Measurements from ENCODE around the gene SESTD1. TPM values are rescaled to one million over a fixed set of nuclear protein-coding genes. Genes with fewer than 3 reads are reported as not detected.

SESTD1 gene
- total RNA-seq, 6 donors from 2014 or later: 38.0 to 108 (median 92.4) TPM

GRCh38 chr2:179270689-179271088 lies 6.1 kb upstream of the SESTD1 start:
- TF ChIP-seq POLR2A (IDR thresholded peaks at IDR 0.05) (no peak), CTCF (IDR thresholded peaks at IDR 0.05) (no peak), POLR2AphosphoS5 (IDR thresholded peaks at IDR 0.05) (no peak), EP300 (IDR thresholded peaks at IDR 0.05) (no peak)
- no peaks in the 10 kb centered on the region for H3K9me3 ChIP-seq
- peaks cover 0 to 27% (median 10%) of the 10 kb centered on the region in 4 donors for H3K4me1 ChIP-seq
- peak overlapping the region in 1 of 4 donors; percentile 56 for H3K27ac ChIP-seq
- H3K27me3 ChIP-seq: no peaks in the 10 kb centered on the region
- ATAC-seq (ENCODE audit: low FRiP score in 2 of 2) (no peak), DNase-seq (no peak)
- no peaks in the 10 kb centered on the region for H3K36me3 ChIP-seq
- 84 to 96% methylated on average over 2 of the region's 2 CpGs for WGBS, 2 donors
- no peak overlapping the region for H3K4me3 ChIP-seq

- Histone ChIP-seq H3K4me3 (no peak overlapping the region), H3K27me3 (no peaks in the 10 kb centered on the region), H3K36me3 (no peaks in the 10 kb centered on the region), H3K27ac (peak overlapping the region in 2 of 4 donors; percentile 47 to 58), H3K9me3 (no peaks in the 10 kb centered on the region), H3K4me1 (peaks cover 2 to 20% (median 10%) of the 10 kb centered on the region in 4 donors)
- 16 to 30% methylated on average over 1 of the region's 1 CpG for WGBS, 2 donors
- TF ChIP-seq CTCF (IDR thresholded peaks at IDR 0.05): no peak
- peak in 1 of 4 donors; percentile 2 for TF ChIP-seq EP300 (IDR thresholded peaks at IDR 0.05)
- DNase-seq (peak in 1 of 2 donors; percentile 39), ATAC-seq (ENCODE audit: low FRiP score in 2 of 2) (peak in 1 of 2 donors; percentile 9)
Measured at GRCh38 chr2:179268277-179268925, 3.8 kb upstream of the SESTD1 start.

- ATAC-seq (ENCODE audit: low FRiP score in 2 of 2) (no peak), DNase-seq (no peak)
- H3K4me1 ChIP-seq: peaks cover 11 to 25% (median 14%) of the 10 kb centered on the region in 4 donors
- H3K27me3 ChIP-seq: no peaks in the 10 kb centered on the region
- no peaks in the 10 kb centered on the region for H3K36me3 ChIP-seq
- no peaks in the 10 kb centered on the region for H3K9me3 ChIP-seq
- H3K4me3 ChIP-seq: no peak overlapping the region
- 75 to 77% methylated on average over 4 of the region's 4 CpGs for WGBS, 2 donors
- no peak for TF ChIP-seq CTCF (IDR thresholded peaks at IDR 0.05)
- no peak for TF ChIP-seq EP300 (IDR thresholded peaks at IDR 0.05)
- TF ChIP-seq POLR2A (IDR thresholded peaks at IDR 0.05): no peak
- TF ChIP-seq POLR2AphosphoS5 (IDR thresholded peaks at IDR 0.05): no peak
- H3K27ac ChIP-seq: peak overlapping the region in 2 of 4 donors; percentile 89 to 93
Measured at GRCh38 chr2:179266271-179266670, 1.6 kb upstream of the SESTD1 start.

GRCh38 chr2:179265082-179265510 lies 464 bp upstream of the SESTD1 start:
- Histone ChIP-seq H3K4me1 (peaks cover 14 to 29% (median 19%) of the 10 kb centered on the region in 4 donors), H3K27me3 (no peaks in the 10 kb centered on the region), H3K9me3 (no peaks in the 10 kb centered on the region), H3K27ac (peak overlapping the region; percentile 87 to 93 (median 91)), H3K4me3 (peak overlapping the region; percentile 21 to 75 (median 64)), H3K36me3 (no peaks in the 10 kb centered on the region)
- 35 to 43% methylated on average over 5 of the region's 5 CpGs for WGBS, 2 donors
- no peak for DNase-seq
- peak in 1 of 2 donors; percentile 65 for ATAC-seq (ENCODE audit: low FRiP score in 2 of 2)
- TF ChIP-seq POLR2AphosphoS5 (IDR thresholded peaks at IDR 0.05): peak in 1 of 2 donors; percentile 35
- TF ChIP-seq CTCF (IDR thresholded peaks at IDR 0.05): no peak
- TF ChIP-seq POLR2A (IDR thresholded peaks at IDR 0.05): no peak
- TF ChIP-seq EP300 (IDR thresholded peaks at IDR 0.05): no peak
